HG03064 (cell line): ENCODE results near the gene LIN7B.

Source experiments
- ATAC-seq: cut with Tn5 transposase; IDR thresholded peaks from one replicate; pipeline ENCODE4 v1.9.1; 2021; ENCODE audit warnings: low read depth; ENCODE audit not compliant: unreplicated experiment

Gene LIN7B

DNA sequence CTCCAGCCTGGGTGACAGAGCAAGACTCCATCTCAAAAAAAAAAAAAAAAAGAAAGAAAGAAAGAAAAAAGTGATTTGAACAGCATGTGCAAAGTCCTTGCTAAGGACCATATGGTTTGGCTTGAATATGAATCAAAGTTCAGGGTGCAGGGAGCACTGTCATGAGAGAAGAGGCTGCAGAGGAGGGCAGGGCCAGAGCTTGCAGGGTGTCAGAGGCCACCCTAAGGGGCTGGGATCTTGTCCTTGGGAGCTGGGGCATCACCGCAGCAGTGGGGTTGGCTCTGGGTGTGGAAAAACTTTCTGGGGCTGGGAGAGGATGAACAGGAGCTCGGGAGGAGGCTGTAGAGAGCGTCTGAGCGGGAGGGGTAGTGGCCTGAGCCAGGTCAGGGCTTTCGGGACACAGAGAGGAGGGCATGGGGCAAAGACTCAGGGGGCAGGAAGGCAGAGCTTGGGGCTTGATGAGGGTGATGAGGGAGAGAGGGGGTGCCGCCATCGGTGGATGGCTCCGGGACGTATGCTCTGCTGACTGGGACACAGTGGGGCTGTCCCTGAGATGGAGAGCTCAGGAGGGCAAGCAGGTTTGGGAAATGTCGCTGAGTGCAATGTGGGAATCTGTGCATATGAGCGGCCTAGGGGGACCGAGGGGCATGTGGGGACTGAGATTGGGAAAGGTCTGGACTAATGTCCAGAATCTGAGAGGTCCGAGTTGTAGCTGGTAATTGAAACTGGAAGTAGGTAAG, 46.5 kb downstream of the LIN7B start:
- ATAC-seq: no peak

DNA sequence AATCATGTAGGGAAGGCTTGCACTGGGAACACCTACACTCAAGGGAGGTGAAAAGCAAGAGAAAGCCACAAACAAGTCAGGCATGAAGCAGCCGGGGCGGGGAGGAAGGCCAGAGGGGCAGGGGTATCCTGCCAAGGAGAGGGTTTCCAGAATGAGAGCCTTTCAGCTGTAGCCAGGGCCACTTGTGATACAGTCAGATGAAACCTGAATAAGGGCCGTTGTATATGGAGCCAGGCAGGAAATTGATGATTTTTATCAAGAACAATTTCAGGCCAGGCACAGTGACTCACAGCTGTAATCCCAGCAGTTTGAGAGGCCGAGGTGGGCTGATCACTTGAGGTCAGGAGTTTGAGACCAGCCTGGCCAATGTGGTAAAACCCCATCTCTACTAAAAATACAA, 47.8 kb downstream of the LIN7B start:
- ATAC-seq: no peak

DNA sequence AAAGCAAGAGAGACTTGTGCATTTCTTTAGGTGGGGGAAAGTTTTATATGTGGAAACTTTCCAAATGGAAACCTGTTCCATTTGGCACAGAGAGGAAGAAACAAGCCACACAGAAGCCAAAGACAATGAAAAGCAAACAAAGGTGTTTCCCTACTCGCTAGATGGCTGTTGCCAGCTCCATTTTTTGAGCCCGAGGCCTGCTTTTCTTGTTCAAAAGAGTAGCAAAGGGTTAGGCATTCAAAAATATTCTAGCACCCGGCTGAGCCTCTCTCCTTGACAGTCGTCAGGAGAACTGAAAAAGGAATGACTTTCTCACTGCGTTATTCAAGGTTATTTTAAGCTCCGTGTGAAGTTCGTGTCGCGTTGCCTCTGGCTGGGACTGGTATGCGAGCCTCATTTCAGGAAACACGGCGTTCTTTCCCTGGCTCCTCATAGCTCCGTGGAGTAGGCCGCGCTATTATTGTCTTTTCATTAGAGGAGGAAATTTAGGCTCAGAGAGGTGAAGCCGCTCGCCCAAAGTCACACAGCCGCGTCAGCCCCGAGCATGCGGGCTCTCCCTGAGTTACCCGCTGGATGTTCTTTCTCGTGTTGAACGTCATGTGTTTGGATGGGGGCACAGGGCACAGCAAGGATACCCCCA, 51.1 kb downstream of the LIN7B start:
- no peak for ATAC-seq

DNA sequence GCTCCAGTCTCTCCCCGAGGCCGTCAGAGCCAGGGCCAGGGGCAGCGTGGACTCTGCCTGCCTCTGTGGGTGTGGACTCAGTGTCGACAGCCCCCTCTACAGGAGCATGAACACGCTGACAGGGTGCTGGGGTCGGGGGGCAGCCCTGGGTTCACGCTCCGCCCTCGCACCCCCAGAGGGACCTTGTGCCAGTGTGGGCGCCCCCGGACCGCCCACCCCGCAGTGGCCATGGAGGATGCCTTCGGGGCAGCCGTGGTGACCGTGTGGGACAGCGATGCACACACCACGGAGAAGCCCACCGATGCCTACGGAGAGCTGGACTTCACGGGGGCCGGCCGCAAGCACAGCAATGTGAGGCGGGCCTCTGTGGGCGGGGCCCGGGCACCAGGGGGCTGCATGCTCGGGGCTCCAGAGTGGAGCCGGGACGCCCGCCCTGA, 51.7 kb downstream of the LIN7B start:
- no peak for ATAC-seq

DNA sequence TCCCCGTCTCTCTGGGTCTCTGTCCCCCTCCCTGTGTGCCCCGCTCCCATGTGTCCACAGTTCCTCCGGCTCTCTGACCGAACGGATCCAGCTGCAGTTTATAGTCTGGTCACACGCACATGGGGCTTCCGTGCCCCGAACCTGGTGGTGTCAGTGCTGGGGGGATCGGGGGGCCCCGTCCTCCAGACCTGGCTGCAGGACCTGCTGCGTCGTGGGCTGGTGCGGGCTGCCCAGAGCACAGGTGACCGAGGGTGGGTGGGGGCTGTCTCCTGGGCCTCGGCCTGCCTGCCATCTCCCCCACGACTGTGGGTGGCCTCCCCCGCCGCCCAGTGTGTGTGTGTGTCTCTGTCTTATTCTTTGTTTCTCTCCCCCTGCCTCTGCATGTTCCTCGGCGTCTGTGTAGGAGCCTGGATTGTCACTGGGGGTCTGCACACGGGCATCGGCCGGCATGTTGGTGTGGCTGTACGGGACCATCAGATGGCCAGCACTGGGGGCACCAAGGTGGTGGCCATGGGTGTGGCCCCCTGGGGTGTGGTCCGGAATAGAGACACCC, 53.8 kb downstream of the LIN7B start:
- ATAC-seq: no peak
